Central memory CD4-positive, alpha-beta T cell (primary cell): ENCODE results near the gene SDHA.
"Not testable (repeated sequence)": the region's sequence is repeated elsewhere in the genome, so short reads cannot be mapped to it uniquely, and the experiment has no call there.

ENCODE experiments used
- DNase-seq: peaks from one replicate; pipeline ENCODE4 v3.0.0; 2022

Gene SDHA

GRCh38 chr5:198516-199196 is 19.5 kb upstream of the SDHA start:
- DNase-seq, result no peak

- no peak for DNase-seq
Measured at GRCh38 chr5:199197-199949, 18.7 kb upstream of the SDHA start.

GRCh38 chr5:199950-200645 is 18.0 kb upstream of the SDHA start:
- DNase-seq, result no peak

DNA sequence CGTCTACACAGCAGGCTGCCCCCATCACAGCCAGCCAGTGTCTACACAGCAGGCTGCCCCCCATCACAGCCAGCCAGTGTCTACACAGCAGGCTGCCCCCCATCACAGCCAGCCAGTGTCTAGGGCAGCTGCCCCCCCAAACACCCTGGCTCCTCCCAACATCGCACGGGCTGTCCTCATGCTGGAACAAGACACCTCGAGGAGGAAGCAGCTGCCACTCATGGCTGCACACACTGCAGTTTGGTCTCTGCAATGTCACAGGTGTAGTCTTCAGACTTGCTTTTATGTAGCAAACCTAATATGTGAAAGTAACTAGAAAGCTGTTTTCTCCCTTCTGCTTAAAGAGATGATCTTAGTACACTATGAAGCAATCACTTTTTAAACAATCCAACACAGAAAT is 17.1 kb upstream of the SDHA start:
- DNase-seq, result no peak

DNA sequence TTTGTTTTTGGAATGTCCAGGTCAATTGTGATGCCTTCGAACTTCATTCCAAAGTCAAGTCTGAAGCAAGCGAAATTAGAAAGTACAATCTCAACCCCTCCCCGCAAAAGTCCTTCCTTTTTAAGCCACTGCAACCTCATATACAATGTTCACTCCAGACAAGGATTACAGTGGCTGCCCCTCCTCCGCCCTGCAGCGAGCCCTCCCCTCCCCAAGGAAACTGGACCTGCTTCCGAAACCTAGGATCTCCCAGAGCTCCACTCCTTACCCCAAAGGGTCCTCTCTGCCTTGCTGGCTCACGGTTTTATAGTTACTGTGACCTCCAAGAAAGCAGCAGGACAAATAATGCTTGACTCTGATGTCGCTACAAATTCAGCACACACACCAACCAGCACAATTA is 16.4 kb upstream of the SDHA start:
- no peak for DNase-seq

GRCh38 chr5:203246-203930 is 14.7 kb upstream of the SDHA start:
- DNase-seq, result no peak

GRCh38 chr5:204001-204400 is 14.1 kb upstream of the SDHA start:
- no peak for DNase-seq

- DNase-seq, result no peak
Measured at GRCh38 chr5:204462-204861, 13.7 kb upstream of the SDHA start.

DNA sequence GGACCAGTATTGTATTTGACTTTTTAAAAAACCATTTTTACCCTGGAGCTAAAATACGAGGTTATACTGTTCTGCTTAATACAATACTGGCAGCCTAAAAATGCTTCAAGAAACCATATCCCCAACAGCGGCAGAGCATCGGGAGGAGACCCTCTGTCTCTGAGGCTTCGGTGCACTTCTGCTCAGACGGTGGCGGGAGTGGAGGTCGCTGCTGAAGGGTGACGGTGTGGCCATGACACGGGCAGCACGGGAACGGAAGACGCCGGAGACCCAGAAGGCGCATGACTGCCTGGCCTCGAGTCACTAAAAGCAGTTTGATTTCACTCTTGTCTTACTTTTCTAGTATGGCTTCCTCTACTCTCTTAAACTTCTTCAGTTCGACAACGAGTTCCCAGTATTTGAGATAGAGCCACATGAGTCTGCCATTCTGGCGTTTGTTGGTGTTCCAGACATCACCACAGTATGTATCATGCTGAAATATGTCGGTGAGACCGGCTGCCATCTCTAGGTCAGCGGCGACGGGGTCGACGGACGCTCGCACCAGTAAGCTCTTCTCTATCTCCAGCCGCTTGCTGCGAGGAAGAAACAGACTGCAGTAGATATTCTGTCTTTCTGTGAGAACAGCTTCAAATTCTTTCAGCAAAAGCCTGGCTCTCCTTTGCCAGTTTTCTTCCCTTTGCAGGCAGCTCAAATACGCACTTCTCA is 13.0 kb upstream of the SDHA start:
- no peak for DNase-seq

DNA sequence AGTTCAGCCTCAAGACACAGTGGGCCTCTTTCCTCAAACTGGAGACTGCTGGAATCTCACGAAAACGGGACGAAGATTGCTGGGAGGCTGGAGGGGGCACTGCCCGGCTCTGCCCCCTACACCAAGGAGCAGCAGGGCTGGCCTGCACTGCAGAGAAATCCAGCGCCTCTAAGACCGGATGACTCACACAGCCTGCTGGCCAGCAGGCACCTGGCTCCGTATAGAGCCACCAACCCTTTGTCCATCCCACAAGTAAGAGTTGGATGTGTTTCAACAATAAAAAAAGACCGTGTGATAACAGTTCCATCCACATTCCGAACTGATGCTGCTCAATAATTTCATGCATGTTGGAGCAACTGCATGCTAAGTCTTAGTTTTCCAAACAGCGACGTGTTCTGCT is 11.7 kb upstream of the SDHA start:
- DNase-seq, result no peak

DNA sequence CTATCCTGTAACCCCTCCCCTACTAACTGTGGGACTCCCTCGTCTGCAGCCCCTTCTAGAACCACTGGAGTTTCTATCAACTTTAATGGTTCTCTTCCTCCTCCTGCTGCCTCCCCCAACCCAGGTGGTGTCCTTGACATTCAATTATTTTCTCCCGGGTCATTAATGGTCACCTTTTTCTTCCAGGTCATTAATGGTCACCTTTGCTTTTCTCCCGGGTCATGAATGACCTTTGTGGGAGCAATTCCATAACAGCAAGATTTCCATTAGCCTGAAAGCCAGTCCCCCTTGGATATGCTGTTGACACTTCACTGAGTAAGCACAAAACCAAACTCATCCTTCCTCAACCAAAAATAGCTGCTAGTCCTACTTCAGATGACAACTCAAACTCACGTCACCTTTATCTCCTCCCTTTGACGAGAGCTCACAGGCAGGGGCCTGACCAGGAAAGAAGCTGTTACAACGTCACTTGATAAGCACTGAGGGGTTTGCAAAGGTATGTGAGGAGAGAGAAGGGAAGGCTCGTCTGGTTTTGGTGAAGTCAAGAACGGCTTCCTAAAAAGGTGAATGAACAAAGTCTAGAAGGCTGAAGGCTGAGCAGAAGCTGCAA is 11.1 kb upstream of the SDHA start:
- no peak for DNase-seq

DNA sequence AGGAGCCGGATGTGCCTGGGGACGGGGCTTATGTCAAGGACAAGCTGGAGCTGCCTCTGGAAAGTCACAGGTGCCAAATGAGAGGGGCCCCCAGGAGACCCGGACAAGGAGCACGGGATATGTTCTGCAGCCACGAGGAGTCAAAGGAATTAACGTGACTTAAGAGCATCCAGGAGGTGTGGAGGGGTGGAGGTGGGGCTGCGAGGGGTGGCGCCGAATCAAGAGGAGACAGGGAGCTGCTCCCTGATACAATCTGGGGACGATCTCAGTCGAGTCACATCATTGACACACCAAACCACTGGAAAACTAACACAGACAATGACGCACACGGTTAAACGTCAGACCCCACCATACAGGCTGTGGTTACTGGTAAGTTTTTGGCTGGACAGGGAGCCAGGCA is 10.5 kb upstream of the SDHA start:
- no peak for DNase-seq

- no peak for DNase-seq
Measured at GRCh38 chr5:208449-209114, 9.5 kb upstream of the SDHA start.

DNA sequence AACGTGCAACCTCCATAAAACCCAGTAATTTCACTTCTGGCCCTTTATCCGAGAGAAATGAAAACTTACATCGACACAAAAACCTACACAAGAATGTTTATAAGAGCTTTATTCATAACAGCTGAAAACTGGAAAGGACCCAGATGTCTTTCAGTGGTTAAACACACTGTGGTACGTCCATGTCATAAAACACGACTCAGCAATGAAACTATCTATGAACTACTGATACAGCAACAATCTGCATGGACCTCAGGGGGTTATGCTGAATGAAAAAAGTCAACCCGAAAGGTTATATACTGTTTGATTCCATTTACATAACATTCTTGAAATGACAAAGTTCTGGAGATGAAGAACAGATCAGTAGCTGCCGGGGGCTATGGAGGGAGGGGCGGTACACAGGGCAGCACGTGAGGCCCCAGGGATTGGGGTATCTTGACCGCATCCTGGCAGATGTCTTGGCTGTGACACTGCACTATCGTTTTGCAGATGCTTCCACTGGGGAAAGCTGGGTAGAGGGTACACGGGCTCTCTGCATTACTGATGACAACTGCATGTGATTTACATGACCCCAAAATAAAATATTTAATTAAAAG is 4.2 kb upstream of the SDHA start:
- DNase-seq, result no peak

GRCh38 chr5:215256-215655 is 2.9 kb upstream of the SDHA start:
- DNase-seq, result not testable (repeated sequence)

DNA sequence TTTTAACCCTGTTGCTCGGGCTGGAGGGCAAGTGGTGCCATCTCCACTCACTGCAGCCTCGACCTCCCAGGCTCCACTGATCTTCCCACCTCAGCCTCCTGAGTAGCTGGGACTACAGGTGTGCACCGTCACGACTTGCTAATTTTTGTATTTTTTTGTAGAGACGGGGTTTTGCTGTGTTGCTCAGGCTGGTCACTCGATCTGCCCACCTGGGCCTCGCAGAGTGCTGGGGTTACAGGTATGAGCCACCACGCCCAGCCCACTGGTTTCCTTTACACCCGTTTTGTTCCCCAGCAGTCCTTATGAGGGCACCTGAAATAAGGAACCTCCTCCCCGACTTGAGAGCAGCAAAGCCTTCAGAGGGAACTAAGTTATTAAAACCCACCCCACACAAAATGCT is 2.0 kb upstream of the SDHA start:
- not testable (repeated sequence) for DNase-seq

- DNase-seq, result no peak
Measured at GRCh38 chr5:218457-219291, 554 bp downstream of the SDHA start.

GRCh38 chr5:219460-219863 is 1.3 kb downstream of the SDHA start:
- peak; percentile 13 for DNase-seq

GRCh38 chr5:219991-220390 is 1.9 kb downstream of the SDHA start:
- peak; percentile 35 for DNase-seq
